ENCODE measurements around the gene ACTA1. TPM values are rescaled to one million over a fixed set of nuclear protein-coding genes. Genes with fewer than 3 reads are reported as not detected.

ACTA1 gene
- total RNA-seq, 4 donors from 2014 or later, result 0.33 to 0.40 TPM; not detected in 2

DNA sequence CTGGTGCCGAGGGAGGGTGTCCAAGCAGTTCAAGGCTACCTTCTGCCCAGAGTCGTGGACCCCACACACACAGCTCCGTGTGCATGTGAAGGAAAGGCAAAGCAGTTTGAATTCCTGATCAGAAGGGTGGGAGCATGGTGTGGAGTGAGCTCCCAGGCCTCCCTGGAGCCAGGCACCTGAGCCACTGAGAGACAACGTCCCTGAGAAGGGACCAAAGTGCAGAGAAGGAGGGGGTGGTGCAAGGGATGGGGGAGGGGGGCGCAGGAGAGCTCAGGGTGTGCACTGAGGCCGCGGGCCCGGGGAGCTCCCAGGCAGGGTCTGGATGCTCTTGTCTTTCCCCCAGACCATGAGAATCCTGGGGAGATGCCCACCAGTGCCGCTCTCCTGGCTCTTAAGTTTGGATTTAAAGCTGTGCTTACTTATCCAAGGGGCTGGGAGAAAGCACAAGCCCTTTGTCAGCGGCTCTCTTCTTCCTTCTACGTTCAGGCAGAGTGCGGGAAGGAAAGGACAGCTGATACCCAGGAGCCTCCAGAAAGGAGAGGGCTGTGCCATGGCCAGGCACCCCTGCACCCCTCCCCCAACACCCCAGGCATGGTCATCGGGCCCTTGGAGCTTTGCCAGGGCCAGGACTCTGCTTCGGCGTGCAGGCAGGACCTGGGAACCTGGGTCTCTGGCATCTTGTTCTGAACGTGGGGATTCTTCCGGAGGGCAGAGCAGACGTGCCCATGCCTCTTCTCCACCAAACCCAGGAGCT, 24.1 kb downstream of the ACTA1 start:
- Histone ChIP-seq H3K9me3 (no peaks in the 10 kb centered on the region), H3K4me3 (replicated peaks in 1 of 3) (no peak overlapping the region), H3K4me1 (peaks cover 12 to 21% of the 10 kb centered on the region in 2 donors), H3K36me3 (no peaks in the 10 kb centered on the region), H3K27me3 (peaks cover 14% of the 10 kb centered on the region), H3K27ac (no peak overlapping the region)
- 21 to 23% methylated on average over 15 to 17 of the region's 18 CpGs for WGBS, 2 donors
- no peak for TF ChIP-seq CTCF (IDR thresholded peaks at IDR 0.05)
- TF ChIP-seq POLR2A (IDR thresholded peaks at IDR 0.05), result no peak
- intact Hi-C loops (cut with DNase I), result no loop called here
- no peak for DNase-seq

GRCh38 chr1:229408458-229409037, 25.3 kb downstream of the ACTA1 start:
- intact Hi-C loops (cut with DNase I), result no loop called here
- Histone ChIP-seq H3K36me3 (no peaks in the 10 kb centered on the region), H3K9me3 (no peaks in the 10 kb centered on the region), H3K4me1 (peaks cover 12 to 21% of the 10 kb centered on the region in 2 donors), H3K4me3 (replicated peaks in 1 of 3) (no peak overlapping the region), H3K27ac (no peak overlapping the region), H3K27me3 (peaks cover 14% of the 10 kb centered on the region)
- DNase-seq, result no peak
- 54 to 79% methylated on average over 2 to 3 of the region's 8 CpGs for WGBS, 2 donors
- no peak for TF ChIP-seq CTCF (IDR thresholded peaks at IDR 0.05)
- TF ChIP-seq POLR2A (IDR thresholded peaks at IDR 0.05), result no peak

GRCh38 chr1:229407206-229408026, 26.5 kb downstream of the ACTA1 start:
- no peak for TF ChIP-seq CTCF (IDR thresholded peaks at IDR 0.05)
- no peak for TF ChIP-seq POLR2A (IDR thresholded peaks at IDR 0.05)
- peak in 1 of 2 donors; percentile 4 for DNase-seq
- Histone ChIP-seq H3K36me3 (no peaks in the 10 kb centered on the region), H3K4me3 (replicated peaks in 1 of 3) (no peak overlapping the region), H3K27ac (no peak overlapping the region), H3K9me3 (no peaks in the 10 kb centered on the region), H3K27me3 (peaks cover 14% of the 10 kb centered on the region), H3K4me1 (peaks cover 12 to 21% of the 10 kb centered on the region in 2 donors)
- intact Hi-C loops (cut with DNase I), result no loop called here
- 0 to 1% methylated on average over 4 to 12 of the region's 68 CpGs for WGBS, 2 donors

DNA sequence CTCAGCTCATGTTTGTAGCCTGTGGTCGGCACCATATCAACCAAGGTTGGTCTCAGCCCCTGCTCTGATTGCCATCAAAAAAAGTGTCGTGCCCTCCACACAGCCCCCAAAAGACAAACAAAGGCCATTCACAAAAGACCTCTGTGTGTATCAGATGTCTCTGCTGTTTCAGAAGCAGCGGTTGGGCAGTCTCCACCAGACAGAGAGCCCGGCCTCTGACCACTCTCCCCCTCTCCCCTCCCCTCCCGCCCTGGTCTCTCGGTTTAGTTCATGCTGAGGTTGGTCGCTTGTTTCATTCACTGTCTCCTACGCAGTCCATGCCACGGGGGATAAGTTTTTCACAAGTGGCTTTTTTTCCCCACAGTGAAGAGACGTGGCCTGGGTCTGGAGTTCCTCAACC, 27.1 kb downstream of the ACTA1 start:
- H3K36me3 ChIP-seq, result no peaks in the 10 kb centered on the region
- WGBS, 2 donors, result 9 to 10% methylated on average over 9 to 10 of the region's 10 CpGs
- intact Hi-C loops (cut with DNase I), result no loop called here
- H3K4me3 ChIP-seq (replicated peaks in 1 of 3), result no peak overlapping the region
- H3K27me3 ChIP-seq, result peaks cover 14% of the 10 kb centered on the region
- DNase-seq, result peak in 1 of 2 donors; percentile 9
- H3K9me3 ChIP-seq, result no peaks in the 10 kb centered on the region
- no peak for TF ChIP-seq CTCF (IDR thresholded peaks at IDR 0.05)
- no peak for TF ChIP-seq POLR2A (IDR thresholded peaks at IDR 0.05)
- peaks cover 12 to 21% of the 10 kb centered on the region in 2 donors for H3K4me1 ChIP-seq
- H3K27ac ChIP-seq, result no peak overlapping the region
